Liver (tissue), 9 donors: ENCODE measurements around the gene FMR1NB. TPM values are rescaled to one million over a fixed set of nuclear protein-coding genes. Genes with fewer than 3 reads are reported as not detected.

Experiments
- DNase-seq: peaks from one replicate; pipeline ENCODE4 v3.0.0-alpha.2; 2017; ENCODE audit warnings: low spot score
- H3K27ac ChIP-seq, 2 donors: one replicate each; pipeline ENCODE4 v1.7.0; 2013; ENCODE audit warnings: inconsistent platforms in 2 of 2, low read length in 2 of 2, control low read depth in 1 of 2, low read depth in 1 of 2, mild to moderate bottlenecking in 1 of 2
- H3K27me3 ChIP-seq, 4 donors: one replicate each; pipeline versions ENCODE4 v1.6.1 to v1.7.0; 2013; ENCODE audit warnings: low read length in 3 of 4, inconsistent platforms in 1 of 4, mild to moderate bottlenecking in 1 of 4, moderate library complexity in 1 of 4; ENCODE audit not compliant: control insufficient read depth in 4 of 4, insufficient read depth in 4 of 4
- H3K36me3 ChIP-seq, 4 donors: one replicate each; pipeline versions ENCODE4 v1.6.1 to v1.7.0; 2013; ENCODE audit warnings: low read length in 3 of 4, mild to moderate bottlenecking in 3 of 4, low read depth in 1 of 4, moderate library complexity in 1 of 4; ENCODE audit not compliant: control insufficient read depth in 4 of 4, insufficient read depth in 3 of 4
- H3K4me1 ChIP-seq, 4 donors: one replicate each; pipeline versions ENCODE4 v1.6.1 to v1.7.0; 2013; ENCODE audit warnings: low read length in 3 of 4, mild to moderate bottlenecking in 3 of 4, moderate library complexity in 1 of 4; ENCODE audit not compliant: control insufficient read depth in 4 of 4, insufficient read depth in 4 of 4
- H3K4me3 ChIP-seq, 3 donors: one replicate each; pipeline versions ENCODE4 v1.6.1 to v1.7.0; 2013; ENCODE audit warnings: low read length in 3 of 3, control low read depth in 1 of 3, low read depth in 1 of 3, mild to moderate bottlenecking in 1 of 3
- H3K9ac ChIP-seq, 2 donors: one replicate each; pipeline ENCODE4 v1.7.0; 2013; ENCODE audit warnings: low read length in 2 of 2, mild to moderate bottlenecking in 2 of 2, moderate library complexity in 2 of 2, control low read depth in 1 of 2, low read depth in 1 of 2
- H3K9me3 ChIP-seq, 4 donors: one replicate each; pipeline versions ENCODE4 v1.6.1 to v1.7.0; 2013; ENCODE audit warnings: low read length in 3 of 4; ENCODE audit not compliant: control insufficient read depth in 4 of 4
- EGR1 ChIP-seq, 2 donors: IDR thresholded peaks; 2 replicates each; pipeline ENCODE4 v1.6.1; 2016 to 2018; ENCODE audit warnings: antibody characterized with exemption in 2 of 2, low read depth in 2 of 2
- FOXA1 ChIP-seq: IDR thresholded peaks from 2 replicates; pipeline ENCODE4 v1.6.1; 2016; ENCODE audit warnings: antibody characterized with exemption
- FOXA2 ChIP-seq: IDR thresholded peaks from 2 replicates; pipeline ENCODE4 v1.6.1; 2016; ENCODE audit warnings: antibody characterized with exemption
- GABPA ChIP-seq, 2 donors: IDR thresholded peaks in 1 of 2; conservative IDR thresholded peaks in 1 of 2; 2 replicates each; pipeline ENCODE4 v1.6.1; 2016; ENCODE audit warnings: antibody characterized with exemption in 2 of 2, mild to moderate bottlenecking in 1 of 2, moderate library complexity in 1 of 2
- HNF4A ChIP-seq, 2 donors: conservative IDR thresholded peaks; 2 replicates each; pipeline ENCODE4 v1.6.1; 2016; ENCODE audit warnings: antibody characterized with exemption in 2 of 2, mild to moderate bottlenecking in 2 of 2
- HNF4G ChIP-seq: IDR thresholded peaks from 2 replicates; pipeline ENCODE4 v1.6.1; 2016; ENCODE audit warnings: antibody characterized with exemption
- JUND ChIP-seq, 2 donors: IDR thresholded peaks; 2 replicates each; pipeline ENCODE4 v1.6.1; 2016; ENCODE audit warnings: antibody characterized with exemption in 2 of 2
- NR2F2 ChIP-seq: IDR thresholded peaks from 2 replicates; pipeline ENCODE4 v1.6.1; 2016; ENCODE audit warnings: antibody characterized with exemption
- RAD21 ChIP-seq, 2 donors: IDR thresholded peaks; 2 replicates each; pipeline ENCODE4 v1.6.1; 2016; ENCODE audit warnings: antibody characterized with exemption in 2 of 2, mild to moderate bottlenecking in 2 of 2
- RXRA ChIP-seq, 2 donors: IDR thresholded peaks; 2 replicates each; pipeline ENCODE4 v1.6.1; 2017 to 2018; ENCODE audit warnings: antibody characterized with exemption in 2 of 2, mild to moderate bottlenecking in 1 of 2
- SP1 ChIP-seq: IDR thresholded peaks from 2 replicates; pipeline ENCODE4 v1.6.1; 2018; ENCODE audit warnings: antibody characterized with exemption, mild to moderate bottlenecking
- TAF1 ChIP-seq: conservative IDR thresholded peaks from 2 replicates; pipeline ENCODE4 v1.6.1; 2016; ENCODE audit warnings: antibody characterized with exemption, mild to moderate bottlenecking
- YY1 ChIP-seq: IDR thresholded peaks from 2 replicates; pipeline ENCODE4 v1.6.1; 2016; ENCODE audit warnings: antibody characterized with exemption, mild to moderate bottlenecking
- WGBS: extraction: QIAGEN DNeasy Blood & Tissue Kit; methylation state at CpG from one replicate; pipeline ENCODE4 v1.1.7; 2013; 5-methylcytosine and 5-hydroxymethylcytosine counted together
- polyA plus RNA-seq, 2 donors: library from polyadenylated mRNA; stranded (reverse) in 1 of 2; unstranded in 1 of 2; fragments of 200-250 nt in 1 of 2; fragments of >200 nt in 1 of 2; fragmentation: Nextera tagmentation in 1 of 2; extraction: Ambion mirVana in 1 of 2; gene quantifications; one replicate each; pipeline versions ENCODE4 v1.2.1 to v1.2.3, GENCODE V29; 2013 to 2015
- total RNA-seq, 2 donors: library from RNA; depleted of rRNA; stranded (reverse); fragments of >200 nt; gene quantifications; one replicate each; pipeline ENCODE4 v1.2.3, GENCODE V29; 2014
- TF ChIP-seq, protein P1 (sequence below): IDR thresholded peaks from 2 replicates; pipeline ENCODE4 v1.6.1; 2016; ENCODE audit warnings: antibody characterized with exemption
- TF ChIP-seq, protein P2 (sequence below): IDR thresholded peaks from 2 replicates; pipeline ENCODE4 v1.6.1; 2016; ENCODE audit warnings: antibody characterized with exemption
- TF ChIP-seq, protein P3 (sequence below): IDR thresholded peaks from 2 replicates; pipeline ENCODE4 v1.6.1; 2016; ENCODE audit warnings: antibody characterized with exemption
- TF ChIP-seq, protein P4 (sequence below): fragments of 150-350 bp; IDR thresholded peaks from 2 replicates; pipeline ENCODE4 v1.5.1; 2017; ENCODE audit warnings: improper control_type of control experiment, low read depth, low read length; ENCODE audit not compliant: missing input control
- TF ChIP-seq, protein P5 (sequence below): IDR thresholded peaks from 2 replicates; pipeline ENCODE4 v1.6.1; 2016; ENCODE audit warnings: antibody characterized with exemption, mild to moderate bottlenecking
- donor health status: healthy.
- donor health status: healthy.
- donor health status: healthy.
- donor health status: healthy.
- donor health status: healthy.

The FMR1NB gene
- total and polyA plus RNA-seq, 4 donors: not detected

DNA sequence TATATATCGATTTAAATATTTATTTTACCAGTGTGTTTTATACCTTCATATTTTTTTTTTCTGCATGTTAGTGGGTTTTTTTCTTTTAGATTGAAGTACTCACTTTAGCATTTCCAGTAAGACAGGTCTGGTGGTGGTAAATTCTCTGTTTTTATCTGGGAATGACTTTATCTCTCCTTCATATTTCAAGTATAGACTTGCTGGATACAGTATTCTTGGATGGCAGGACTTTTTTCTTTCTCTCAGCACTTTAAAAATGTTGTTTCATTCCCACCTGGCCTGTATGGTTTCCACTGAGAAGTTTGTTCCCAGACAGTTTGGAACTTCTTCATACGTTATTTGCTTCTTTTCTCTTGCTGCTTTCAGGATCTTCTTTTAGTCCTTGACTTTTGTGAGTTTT lies 86.1 kb downstream of the FMR1NB start:
- Histone ChIP-seq H3K4me1 (no peaks in the 10 kb centered on the region), H3K27ac (no peak overlapping the region), H3K9me3 (peaks cover 0 to 10% (median 2%) of the 10 kb centered on the region in 4 donors), H3K27me3 (no peaks in the 10 kb centered on the region), H3K4me3 (no peak overlapping the region), H3K36me3 (no peaks in the 10 kb centered on the region), H3K9ac (no peak overlapping the region)
- WGBS: 88% methylated on average over 2 of the region's 2 CpGs
- no peak for DNase-seq
- no peak for TF ChIP-seq RAD21 (IDR thresholded peaks at IDR 0.05)
- no peak for TF ChIP-seq JUND (IDR thresholded peaks at IDR 0.05)
- TF ChIP-seq, protein P1, sequence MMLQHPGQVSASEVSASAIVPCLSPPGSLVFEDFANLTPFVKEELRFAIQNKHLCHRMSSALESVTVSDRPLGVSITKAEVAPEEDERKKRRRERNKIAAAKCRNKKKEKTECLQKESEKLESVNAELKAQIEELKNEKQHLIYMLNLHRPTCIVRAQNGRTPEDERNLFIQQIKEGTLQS: no peak

DNA sequence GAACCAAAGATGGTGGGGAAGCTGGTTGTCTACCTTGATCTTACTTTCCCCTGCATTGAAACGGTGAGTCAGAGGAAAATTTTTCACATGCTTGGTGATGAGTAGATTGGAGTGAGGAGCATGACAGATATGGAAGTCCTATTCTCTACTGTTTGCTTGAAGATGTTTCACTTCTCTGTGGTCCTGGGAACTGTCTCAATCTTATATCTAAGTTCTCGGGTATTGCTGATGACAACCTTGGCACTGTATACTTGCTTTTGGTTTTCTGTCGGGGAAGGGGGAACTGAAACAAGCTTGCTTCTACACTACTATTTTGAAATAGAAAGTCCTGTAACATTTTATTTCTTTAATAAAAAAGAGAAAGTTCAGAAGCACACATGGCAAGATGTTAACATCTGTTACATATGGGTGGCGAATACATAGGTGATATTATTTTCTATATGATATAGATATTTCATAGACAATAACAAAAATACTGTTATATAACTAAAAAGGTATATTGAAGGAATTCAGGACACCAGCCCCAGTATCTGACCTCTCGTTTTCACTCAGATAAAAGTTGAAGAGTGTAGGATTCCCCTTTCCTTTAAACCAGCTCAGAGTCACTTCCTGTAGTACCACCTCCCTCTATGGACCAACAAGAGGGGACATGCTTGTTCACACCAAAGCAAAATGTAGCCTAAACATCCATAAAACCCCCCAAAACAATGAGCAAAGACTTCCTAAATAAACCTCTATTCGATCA lies 88.8 kb downstream of the FMR1NB start:
- Histone ChIP-seq H3K4me3 (no peak overlapping the region), H3K27ac (no peak overlapping the region), H3K4me1 (no peaks in the 10 kb centered on the region), H3K27me3 (no peaks in the 10 kb centered on the region), H3K9me3 (peaks cover 0 to 3% (median 2%) of the 10 kb centered on the region in 4 donors), H3K9ac (no peak overlapping the region), H3K36me3 (no peaks in the 10 kb centered on the region)
- TF ChIP-seq HNF4G (no peak), TAF1 (no peak), JUND (IDR thresholded peaks at IDR 0.05) (no peak), SP1 (no peak), EGR1 (IDR thresholded peaks at IDR 0.05; ENCODE audit: low read depth in 2 of 2) (no peak), FOXA1 (no peak), FOXA2 (no peak), RAD21 (IDR thresholded peaks at IDR 0.05) (no peak), NR2F2 (no peak), HNF4A (conservative IDR thresholded peaks at IDR 0.05) (no peak), GABPA (IDR thresholded peaks at IDR 0.05 in 1 of 2, conservative IDR thresholded peaks at IDR 0.05 in 1 of 2) (no peak), YY1 (no peak), RXRA (IDR thresholded peaks at IDR 0.05) (no peak)
- TF ChIP-seq, protein P2, sequence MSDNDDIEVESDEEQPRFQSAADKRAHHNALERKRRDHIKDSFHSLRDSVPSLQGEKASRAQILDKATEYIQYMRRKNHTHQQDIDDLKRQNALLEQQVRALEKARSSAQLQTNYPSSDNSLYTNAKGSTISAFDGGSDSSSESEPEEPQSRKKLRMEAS: no peak
- TF ChIP-seq, protein P1: no peak
- TF ChIP-seq, protein P3, sequence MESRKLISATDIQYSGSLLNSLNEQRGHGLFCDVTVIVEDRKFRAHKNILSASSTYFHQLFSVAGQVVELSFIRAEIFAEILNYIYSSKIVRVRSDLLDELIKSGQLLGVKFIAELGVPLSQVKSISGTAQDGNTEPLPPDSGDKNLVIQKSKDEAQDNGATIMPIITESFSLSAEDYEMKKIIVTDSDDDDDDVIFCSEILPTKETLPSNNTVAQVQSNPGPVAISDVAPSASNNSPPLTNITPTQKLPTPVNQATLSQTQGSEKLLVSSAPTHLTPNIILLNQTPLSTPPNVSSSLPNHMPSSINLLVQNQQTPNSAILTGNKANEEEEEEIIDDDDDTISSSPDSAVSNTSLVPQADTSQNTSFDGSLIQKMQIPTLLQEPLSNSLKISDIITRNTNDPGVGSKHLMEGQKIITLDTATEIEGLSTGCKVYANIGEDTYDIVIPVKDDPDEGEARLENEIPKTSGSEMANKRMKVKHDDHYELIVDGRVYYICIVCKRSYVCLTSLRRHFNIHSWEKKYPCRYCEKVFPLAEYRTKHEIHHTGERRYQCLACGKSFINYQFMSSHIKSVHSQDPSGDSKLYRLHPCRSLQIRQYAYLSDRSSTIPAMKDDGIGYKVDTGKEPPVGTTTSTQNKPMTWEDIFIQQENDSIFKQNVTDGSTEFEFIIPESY: no peak
- TF ChIP-seq, protein P4, sequence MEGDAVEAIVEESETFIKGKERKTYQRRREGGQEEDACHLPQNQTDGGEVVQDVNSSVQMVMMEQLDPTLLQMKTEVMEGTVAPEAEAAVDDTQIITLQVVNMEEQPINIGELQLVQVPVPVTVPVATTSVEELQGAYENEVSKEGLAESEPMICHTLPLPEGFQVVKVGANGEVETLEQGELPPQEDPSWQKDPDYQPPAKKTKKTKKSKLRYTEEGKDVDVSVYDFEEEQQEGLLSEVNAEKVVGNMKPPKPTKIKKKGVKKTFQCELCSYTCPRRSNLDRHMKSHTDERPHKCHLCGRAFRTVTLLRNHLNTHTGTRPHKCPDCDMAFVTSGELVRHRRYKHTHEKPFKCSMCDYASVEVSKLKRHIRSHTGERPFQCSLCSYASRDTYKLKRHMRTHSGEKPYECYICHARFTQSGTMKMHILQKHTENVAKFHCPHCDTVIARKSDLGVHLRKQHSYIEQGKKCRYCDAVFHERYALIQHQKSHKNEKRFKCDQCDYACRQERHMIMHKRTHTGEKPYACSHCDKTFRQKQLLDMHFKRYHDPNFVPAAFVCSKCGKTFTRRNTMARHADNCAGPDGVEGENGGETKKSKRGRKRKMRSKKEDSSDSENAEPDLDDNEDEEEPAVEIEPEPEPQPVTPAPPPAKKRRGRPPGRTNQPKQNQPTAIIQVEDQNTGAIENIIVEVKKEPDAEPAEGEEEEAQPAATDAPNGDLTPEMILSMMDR: no peak
- TF ChIP-seq, protein P5, sequence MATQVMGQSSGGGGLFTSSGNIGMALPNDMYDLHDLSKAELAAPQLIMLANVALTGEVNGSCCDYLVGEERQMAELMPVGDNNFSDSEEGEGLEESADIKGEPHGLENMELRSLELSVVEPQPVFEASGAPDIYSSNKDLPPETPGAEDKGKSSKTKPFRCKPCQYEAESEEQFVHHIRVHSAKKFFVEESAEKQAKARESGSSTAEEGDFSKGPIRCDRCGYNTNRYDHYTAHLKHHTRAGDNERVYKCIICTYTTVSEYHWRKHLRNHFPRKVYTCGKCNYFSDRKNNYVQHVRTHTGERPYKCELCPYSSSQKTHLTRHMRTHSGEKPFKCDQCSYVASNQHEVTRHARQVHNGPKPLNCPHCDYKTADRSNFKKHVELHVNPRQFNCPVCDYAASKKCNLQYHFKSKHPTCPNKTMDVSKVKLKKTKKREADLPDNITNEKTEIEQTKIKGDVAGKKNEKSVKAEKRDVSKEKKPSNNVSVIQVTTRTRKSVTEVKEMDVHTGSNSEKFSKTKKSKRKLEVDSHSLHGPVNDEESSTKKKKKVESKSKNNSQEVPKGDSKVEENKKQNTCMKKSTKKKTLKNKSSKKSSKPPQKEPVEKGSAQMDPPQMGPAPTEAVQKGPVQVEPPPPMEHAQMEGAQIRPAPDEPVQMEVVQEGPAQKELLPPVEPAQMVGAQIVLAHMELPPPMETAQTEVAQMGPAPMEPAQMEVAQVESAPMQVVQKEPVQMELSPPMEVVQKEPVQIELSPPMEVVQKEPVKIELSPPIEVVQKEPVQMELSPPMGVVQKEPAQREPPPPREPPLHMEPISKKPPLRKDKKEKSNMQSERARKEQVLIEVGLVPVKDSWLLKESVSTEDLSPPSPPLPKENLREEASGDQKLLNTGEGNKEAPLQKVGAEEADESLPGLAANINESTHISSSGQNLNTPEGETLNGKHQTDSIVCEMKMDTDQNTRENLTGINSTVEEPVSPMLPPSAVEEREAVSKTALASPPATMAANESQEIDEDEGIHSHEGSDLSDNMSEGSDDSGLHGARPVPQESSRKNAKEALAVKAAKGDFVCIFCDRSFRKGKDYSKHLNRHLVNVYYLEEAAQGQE: no peak
- no peak for DNase-seq
- 81% methylated on average over 6 of the region's 6 CpGs for WGBS
